ENCODE measurements around the gene PACSIN3. TPM values are rescaled to one million over a fixed set of nuclear protein-coding genes. Genes with fewer than 3 reads are reported as not detected.
"Not testable (repeated sequence)": the region's sequence is repeated elsewhere in the genome, so short reads cannot be mapped to it uniquely, and the experiment has no call there.

The PACSIN3 gene
- total RNA-seq, 1 experiment from 2014 or later = 32.0 TPM

- DNase-seq (ENCODE audit: low spot score) = no peak
- BruUV-seq (replicated peaks) = no TSS peak
- no peaks in the 10 kb centered on the region for H3K27me3 ChIP-seq (replicated peaks; ENCODE audit: insufficient read depth, low read depth, low read length, poor library complexity)
- intact Hi-C loops (cut with micrococcal nuclease; ENCODE audit: unreplicated experiment) = no loop called here
- H3K4me1 ChIP-seq (ENCODE audit: insufficient read depth, low read length, poor library complexity, severe bottlenecking) = no peaks in the 10 kb centered on the region
- peaks cover 3% of the 10 kb centered on the region for H3K9me3 ChIP-seq (ENCODE audit: low read depth, low read length, poor library complexity, severe bottlenecking)
- no peak overlapping the region for H3K4me3 ChIP-seq (ENCODE audit: low read depth, low read length, poor library complexity, severe bottlenecking)
- H3K36me3 ChIP-seq (ENCODE audit: insufficient read depth, low read length, poor library complexity, severe bottlenecking) = no peaks in the 10 kb centered on the region
- ChIA-PET POLR2A (ENCODE audit: low non-redundant PET) (no interaction called here), CTCF (interaction anchor here (0.7 kb wide), 1 partner anchor 295 kb away, joined by 3 read pairs; no protein-coding TSS in a partner anchor)
- no peak for TF ChIP-seq EZH2 (IDR thresholded peaks at IDR 0.05; ENCODE audit: borderline replicate concordance, low read depth, low read length, poor library complexity, severe bottlenecking)
- TF ChIP-seq, protein P1, sequence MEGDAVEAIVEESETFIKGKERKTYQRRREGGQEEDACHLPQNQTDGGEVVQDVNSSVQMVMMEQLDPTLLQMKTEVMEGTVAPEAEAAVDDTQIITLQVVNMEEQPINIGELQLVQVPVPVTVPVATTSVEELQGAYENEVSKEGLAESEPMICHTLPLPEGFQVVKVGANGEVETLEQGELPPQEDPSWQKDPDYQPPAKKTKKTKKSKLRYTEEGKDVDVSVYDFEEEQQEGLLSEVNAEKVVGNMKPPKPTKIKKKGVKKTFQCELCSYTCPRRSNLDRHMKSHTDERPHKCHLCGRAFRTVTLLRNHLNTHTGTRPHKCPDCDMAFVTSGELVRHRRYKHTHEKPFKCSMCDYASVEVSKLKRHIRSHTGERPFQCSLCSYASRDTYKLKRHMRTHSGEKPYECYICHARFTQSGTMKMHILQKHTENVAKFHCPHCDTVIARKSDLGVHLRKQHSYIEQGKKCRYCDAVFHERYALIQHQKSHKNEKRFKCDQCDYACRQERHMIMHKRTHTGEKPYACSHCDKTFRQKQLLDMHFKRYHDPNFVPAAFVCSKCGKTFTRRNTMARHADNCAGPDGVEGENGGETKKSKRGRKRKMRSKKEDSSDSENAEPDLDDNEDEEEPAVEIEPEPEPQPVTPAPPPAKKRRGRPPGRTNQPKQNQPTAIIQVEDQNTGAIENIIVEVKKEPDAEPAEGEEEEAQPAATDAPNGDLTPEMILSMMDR (conservative IDR thresholded peaks at IDR 0.05; ENCODE audit: low read depth, low read length) = no peak
- no peak overlapping the region for H3K27ac ChIP-seq (ENCODE audit: low read depth, low read length, poor library complexity, severe bottlenecking)
These were observed 21.2 kb upstream of the PACSIN3 start for GRCh38 chr11:47207459-47207858.

- DNase-seq (ENCODE audit: low spot score); H3K27me3 ChIP-seq (replicated peaks; ENCODE audit: insufficient read depth, low read depth, low read length, poor library complexity); H3K4me1 ChIP-seq (ENCODE audit: insufficient read depth, low read length, poor library complexity, severe bottlenecking); H3K36me3 ChIP-seq (ENCODE audit: insufficient read depth, low read length, poor library complexity, severe bottlenecking); H3K4me3 ChIP-seq (ENCODE audit: low read depth, low read length, poor library complexity, severe bottlenecking); H3K27ac ChIP-seq (ENCODE audit: low read depth, low read length, poor library complexity, severe bottlenecking); H3K9me3 ChIP-seq (ENCODE audit: low read depth, low read length, poor library complexity, severe bottlenecking); BruUV-seq (replicated peaks); POLR2A ChIA-PET (ENCODE audit: low non-redundant PET); intact Hi-C loops (cut with micrococcal nuclease; ENCODE audit: unreplicated experiment): not testable (repeated sequence)
- CTCF ChIA-PET = interaction anchor here (1.6 kb wide), 1 partner anchor 8 kb away, joined by 4 read pairs; no protein-coding TSS in a partner anchor
These were observed 20.3 kb upstream of the PACSIN3 start for GRCh38 chr11:47206577-47206976.

- Histone ChIP-seq H3K9me3 (ENCODE audit: low read depth, low read length, poor library complexity, severe bottlenecking) (no peaks in the 10 kb centered on the region), H3K27me3 (replicated peaks; ENCODE audit: insufficient read depth, low read depth, low read length, poor library complexity) (no peaks in the 10 kb centered on the region), H3K4me1 (ENCODE audit: insufficient read depth, low read length, poor library complexity, severe bottlenecking) (no peaks in the 10 kb centered on the region), H3K4me3 (ENCODE audit: low read depth, low read length, poor library complexity, severe bottlenecking) (no peak overlapping the region), H3K36me3 (ENCODE audit: insufficient read depth, low read length, poor library complexity, severe bottlenecking) (no peaks in the 10 kb centered on the region), H3K27ac (ENCODE audit: low read depth, low read length, poor library complexity, severe bottlenecking) (no peak overlapping the region)
- peak; percentile 55 for DNase-seq (ENCODE audit: low spot score)
- ChIA-PET CTCF (no interaction called here), POLR2A (ENCODE audit: low non-redundant PET) (interaction anchor here (0.6 kb wide), 1 partner anchor 20 kb away, joined by 6 read pairs; no protein-coding TSS in a partner anchor)
- TF ChIP-seq, protein P1 (conservative IDR thresholded peaks at IDR 0.05; ENCODE audit: low read depth, low read length) = no peak
- TF ChIP-seq EZH2 (IDR thresholded peaks at IDR 0.05; ENCODE audit: borderline replicate concordance, low read depth, low read length, poor library complexity, severe bottlenecking) = no peak
- BruUV-seq (replicated peaks) = no TSS peak
- intact Hi-C loops (cut with micrococcal nuclease; ENCODE audit: unreplicated experiment) = no loop called here
These were observed 18.4 kb upstream of the PACSIN3 start for GRCh38 chr11:47204637-47204989.

DNA sequence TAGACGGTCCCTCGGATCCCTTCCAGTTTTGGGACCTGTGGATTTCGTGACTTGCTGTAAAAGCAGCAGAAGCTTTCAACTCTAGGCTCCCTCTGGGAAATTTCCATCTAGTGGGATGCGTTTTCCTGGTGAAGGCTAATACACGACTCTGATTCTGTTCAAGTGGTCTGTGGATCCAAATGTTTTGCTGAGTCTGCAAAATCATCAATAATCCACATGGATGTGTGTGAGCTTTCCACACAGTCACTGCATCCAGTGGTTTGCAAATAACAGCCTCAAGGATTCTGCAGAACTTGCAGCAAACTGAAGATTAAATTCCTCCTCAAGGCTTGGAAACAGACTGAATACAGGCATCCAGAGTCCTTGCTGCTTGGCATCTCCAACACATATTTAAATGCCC, 16.3 kb upstream of the PACSIN3 start:
- ChIA-PET POLR2A (ENCODE audit: low non-redundant PET) (interaction anchor here (0.6 kb wide), 1 partner anchor 603 kb away, joined by 6 read pairs; no protein-coding TSS in a partner anchor), CTCF (interaction anchor here (0.6 to 0.7 kb wide), 2 partner anchors 160 to 579 kb away, joined by 3 to 6 read pairs; no protein-coding TSS in a partner anchor)
- Histone ChIP-seq H3K36me3 (ENCODE audit: insufficient read depth, low read length, poor library complexity, severe bottlenecking) (no peaks in the 10 kb centered on the region), H3K27ac (ENCODE audit: low read depth, low read length, poor library complexity, severe bottlenecking) (no peak overlapping the region), H3K27me3 (replicated peaks; ENCODE audit: insufficient read depth, low read depth, low read length, poor library complexity) (no peaks in the 10 kb centered on the region), H3K4me3 (ENCODE audit: low read depth, low read length, poor library complexity, severe bottlenecking) (no peak overlapping the region), H3K9me3 (ENCODE audit: low read depth, low read length, poor library complexity, severe bottlenecking) (no peaks in the 10 kb centered on the region), H3K4me1 (ENCODE audit: insufficient read depth, low read length, poor library complexity, severe bottlenecking) (no peaks in the 10 kb centered on the region)
- intact Hi-C loops (cut with micrococcal nuclease; ENCODE audit: unreplicated experiment) = no loop called here
- BruUV-seq (replicated peaks) = no TSS peak
- no peak for TF ChIP-seq EZH2 (IDR thresholded peaks at IDR 0.05; ENCODE audit: borderline replicate concordance, low read depth, low read length, poor library complexity, severe bottlenecking)
- TF ChIP-seq, protein P1 (conservative IDR thresholded peaks at IDR 0.05; ENCODE audit: low read depth, low read length) = no peak
- DNase-seq (ENCODE audit: low spot score) = no peak

Measured in A673 (cell line).